ENCODE measurements around the gene ZBTB7C. TPM values are rescaled to one million over a fixed set of nuclear protein-coding genes. Genes with fewer than 3 reads are reported as not detected.

Gene ZBTB7C
- total and polyA plus RNA-seq, 2 of the 4 experiments (the other 2 are of a cell fraction): not detected

GRCh38 chr18:48109961-48110493, 299.2 kb downstream of the ZBTB7C start:
- H2BK15ac ChIP-seq (ENCODE audit: low read depth, low read length): no peak overlapping the region
- dilution Hi-C loops (cut with HindIII; ENCODE audit: low sequenced_read_pairs, unreplicated experiment): no loop called here
- H4K91ac ChIP-seq (ENCODE audit: insufficient read depth, low read depth, low read length): no peak overlapping the region
- no peaks in the 10 kb centered on the region for H3K4me1 ChIP-seq (ENCODE audit: control insufficient read depth, insufficient read depth, low read length)
- peaks cover 9% of the 10 kb centered on the region for H3K27me3 ChIP-seq (ENCODE audit: control insufficient read depth, insufficient read depth, low read length)
- no peak overlapping the region for H3K27ac ChIP-seq (ENCODE audit: insufficient read depth, low read length)
- H3K14ac ChIP-seq (replicated peaks; ENCODE audit: low read depth, low read length): no peak overlapping the region
- no CpG with 5 or more reads among the region's 6 CpGs for WGBS, 2 experiments (ENCODE audit: extremely low coverage in 2 of 2, insufficient read length in 1 of 2)
- CTCF ChIA-PET: no interaction called here
- H2BK120ac ChIP-seq (ENCODE audit: low read depth, low read length): no peak overlapping the region
- in situ Hi-C loops (cut with MboI; ENCODE audit: low sequenced_read_pairs): no loop called here
- H3K36me3 ChIP-seq (ENCODE audit: control insufficient read depth, insufficient read depth, low read length): no peaks in the 10 kb centered on the region
- no peak overlapping the region for H2AK9ac ChIP-seq (replicated peaks; ENCODE audit: low read depth, low read length, poor library complexity)
- H3K4me3 ChIP-seq (ENCODE audit: insufficient read depth, low read depth, low read length): no peak overlapping the region
- ATAC-seq (ENCODE audit: low read depth) (no peak), DNase-seq (no peak)
- H2AFZ ChIP-seq (replicated peaks; ENCODE audit: low read length, poor library complexity): no peak overlapping the region
- H2BK20ac ChIP-seq (ENCODE audit: low read depth, low read length): no peak overlapping the region
- H4K20me1 ChIP-seq (ENCODE audit: insufficient read depth, low read length): no peaks in the 10 kb centered on the region
- H3K4me2 ChIP-seq (ENCODE audit: low read depth, low read length): no peak overlapping the region
- H3K23ac ChIP-seq (ENCODE audit: low read depth, low read length): no peak overlapping the region
- H3K9me3 ChIP-seq (ENCODE audit: control insufficient read depth, insufficient read depth, low read length): no peaks in the 10 kb centered on the region
- no peaks in the 10 kb centered on the region for H3K9me1 ChIP-seq (ENCODE audit: insufficient read depth, low read length)
- intact Hi-C loops (cut with micrococcal nuclease): no loop called here
- no TSS peak for BruUV-seq (replicated peaks)
- H3K18ac ChIP-seq (ENCODE audit: low read depth, low read length): no peak overlapping the region
- TF ChIP-seq MXI1 (IDR thresholded peaks at IDR 0.05; ENCODE audit: borderline replicate concordance, low read depth, low read length) (no peak), SMC3 (IDR thresholded peaks at IDR 0.05; ENCODE audit: low read depth, low read length) (no peak), NFE2L2 (IDR thresholded peaks at IDR 0.05; ENCODE audit: low read depth, low read length) (no peak), MAZ (IDR thresholded peaks at IDR 0.05; ENCODE audit: borderline replicate concordance, low read depth, low read length) (no peak), CHD1 (IDR thresholded peaks at IDR 0.05; ENCODE audit: low read depth, low read length) (no peak), RCOR1 (IDR thresholded peaks at IDR 0.05; ENCODE audit: insufficient replicate concordance, low read length) (no peak), BHLHE40 (IDR thresholded peaks at IDR 0.05; ENCODE audit: low read depth, low read length) (no peak), RAD21 (IDR thresholded peaks at IDR 0.05; ENCODE audit: low read length) (no peak), RFX5 (IDR thresholded peaks at IDR 0.05; ENCODE audit: low read depth, low read length) (no peak), POLR2A (IDR thresholded peaks at IDR 0.05; ENCODE audit: low read depth, low read length) (no peak), MAFK (IDR thresholded peaks at IDR 0.05; ENCODE audit: low read depth, low read length) (no peak), CEBPB (IDR thresholded peaks at IDR 0.05; ENCODE audit: low read depth, low read length) (no peak), FOS (IDR thresholded peaks at IDR 0.05; ENCODE audit: low read depth, low read length) (no peak)
- TF ChIP-seq, protein P1, sequence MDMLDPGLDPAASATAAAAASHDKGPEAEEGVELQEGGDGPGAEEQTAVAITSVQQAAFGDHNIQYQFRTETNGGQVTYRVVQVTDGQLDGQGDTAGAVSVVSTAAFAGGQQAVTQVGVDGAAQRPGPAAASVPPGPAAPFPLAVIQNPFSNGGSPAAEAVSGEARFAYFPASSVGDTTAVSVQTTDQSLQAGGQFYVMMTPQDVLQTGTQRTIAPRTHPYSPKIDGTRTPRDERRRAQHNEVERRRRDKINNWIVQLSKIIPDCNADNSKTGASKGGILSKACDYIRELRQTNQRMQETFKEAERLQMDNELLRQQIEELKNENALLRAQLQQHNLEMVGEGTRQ (IDR thresholded peaks at IDR 0.05; ENCODE audit: low read depth, low read length): no peak
- TF ChIP-seq, protein P2, sequence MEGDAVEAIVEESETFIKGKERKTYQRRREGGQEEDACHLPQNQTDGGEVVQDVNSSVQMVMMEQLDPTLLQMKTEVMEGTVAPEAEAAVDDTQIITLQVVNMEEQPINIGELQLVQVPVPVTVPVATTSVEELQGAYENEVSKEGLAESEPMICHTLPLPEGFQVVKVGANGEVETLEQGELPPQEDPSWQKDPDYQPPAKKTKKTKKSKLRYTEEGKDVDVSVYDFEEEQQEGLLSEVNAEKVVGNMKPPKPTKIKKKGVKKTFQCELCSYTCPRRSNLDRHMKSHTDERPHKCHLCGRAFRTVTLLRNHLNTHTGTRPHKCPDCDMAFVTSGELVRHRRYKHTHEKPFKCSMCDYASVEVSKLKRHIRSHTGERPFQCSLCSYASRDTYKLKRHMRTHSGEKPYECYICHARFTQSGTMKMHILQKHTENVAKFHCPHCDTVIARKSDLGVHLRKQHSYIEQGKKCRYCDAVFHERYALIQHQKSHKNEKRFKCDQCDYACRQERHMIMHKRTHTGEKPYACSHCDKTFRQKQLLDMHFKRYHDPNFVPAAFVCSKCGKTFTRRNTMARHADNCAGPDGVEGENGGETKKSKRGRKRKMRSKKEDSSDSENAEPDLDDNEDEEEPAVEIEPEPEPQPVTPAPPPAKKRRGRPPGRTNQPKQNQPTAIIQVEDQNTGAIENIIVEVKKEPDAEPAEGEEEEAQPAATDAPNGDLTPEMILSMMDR (conservative IDR thresholded peaks at IDR 0.05; ENCODE audit: low read depth, low read length): no peak
- TF ChIP-seq, protein P3, sequence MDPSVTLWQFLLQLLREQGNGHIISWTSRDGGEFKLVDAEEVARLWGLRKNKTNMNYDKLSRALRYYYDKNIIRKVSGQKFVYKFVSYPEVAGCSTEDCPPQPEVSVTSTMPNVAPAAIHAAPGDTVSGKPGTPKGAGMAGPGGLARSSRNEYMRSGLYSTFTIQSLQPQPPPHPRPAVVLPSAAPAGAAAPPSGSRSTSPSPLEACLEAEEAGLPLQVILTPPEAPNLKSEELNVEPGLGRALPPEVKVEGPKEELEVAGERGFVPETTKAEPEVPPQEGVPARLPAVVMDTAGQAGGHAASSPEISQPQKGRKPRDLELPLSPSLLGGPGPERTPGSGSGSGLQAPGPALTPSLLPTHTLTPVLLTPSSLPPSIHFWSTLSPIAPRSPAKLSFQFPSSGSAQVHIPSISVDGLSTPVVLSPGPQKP (IDR thresholded peaks at IDR 0.05; ENCODE audit: borderline replicate concordance, low read depth, low read length): no peak
- H2BK5ac ChIP-seq (ENCODE audit: low read depth, low read length, poor library complexity, severe bottlenecking): no peak overlapping the region
- no peak overlapping the region for H4K8ac ChIP-seq (ENCODE audit: low read depth in 2 of 2, low read length in 2 of 2)
- H3K9ac ChIP-seq (ENCODE audit: low read depth, low read length): no peak overlapping the region
- H3K79me1 ChIP-seq (ENCODE audit: low read depth in 1 of 2, low read length in 2 of 2): no peaks in the 10 kb centered on the region
- no peak overlapping the region for H3K4ac ChIP-seq (ENCODE audit: low read depth, low read length)
- POLR2A ChIA-PET (ENCODE audit: unreplicated experiment): no interaction called here
- no peak overlapping the region for H4K5ac ChIP-seq (ENCODE audit: low read depth, low read length)
- no peak overlapping the region for H2AK5ac ChIP-seq (ENCODE audit: low read depth, low read length)
- no peak overlapping the region for H3K56ac ChIP-seq (ENCODE audit: extremely low read depth, insufficient read depth, low read length)
